Measurements from ENCODE around the gene TRPM6.

GRCh38 chr9:74804018-74804385, 83.7 kb downstream of the TRPM6 start:
- TF ChIP-seq CTCF (IDR thresholded peaks at IDR 0.05) (no peak), EP300 (IDR thresholded peaks at IDR 0.05) (no peak), POLR2A (IDR thresholded peaks at IDR 0.05) (no peak)

Data from stomach (tissue), 4 donors.